ENCODE results near the gene IL1RAPL1.

DNA sequence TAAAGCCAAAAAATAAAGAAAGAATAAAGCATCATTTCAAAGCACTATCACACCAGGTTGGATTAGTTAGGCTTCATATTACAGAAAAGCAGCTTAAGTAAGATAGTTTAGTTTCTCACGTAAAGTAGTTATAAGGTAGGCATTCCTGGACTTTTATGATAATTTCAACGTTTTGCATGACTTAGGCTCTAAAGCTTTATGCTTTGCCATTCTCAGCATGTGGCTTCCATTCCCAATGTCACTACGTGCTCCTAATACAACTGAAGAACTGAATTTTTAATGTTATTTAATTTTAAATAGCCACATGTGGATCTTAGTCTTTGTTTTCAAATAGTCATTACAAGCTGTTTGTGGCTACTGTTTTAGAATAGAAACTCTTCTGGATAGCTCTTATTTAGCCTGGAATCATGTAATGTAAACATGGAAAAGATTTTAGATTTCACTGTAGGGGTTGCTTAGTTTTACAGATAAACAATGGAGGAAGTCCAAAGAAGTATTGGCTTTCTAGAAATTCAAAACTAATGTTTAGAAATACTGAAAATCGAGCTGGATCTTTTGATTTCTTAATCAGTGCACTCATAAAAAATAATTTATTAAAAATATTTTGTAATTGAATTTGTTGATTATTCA, 710.0 kb downstream of the IL1RAPL1 start:
- TF ChIP-seq, protein P1, sequence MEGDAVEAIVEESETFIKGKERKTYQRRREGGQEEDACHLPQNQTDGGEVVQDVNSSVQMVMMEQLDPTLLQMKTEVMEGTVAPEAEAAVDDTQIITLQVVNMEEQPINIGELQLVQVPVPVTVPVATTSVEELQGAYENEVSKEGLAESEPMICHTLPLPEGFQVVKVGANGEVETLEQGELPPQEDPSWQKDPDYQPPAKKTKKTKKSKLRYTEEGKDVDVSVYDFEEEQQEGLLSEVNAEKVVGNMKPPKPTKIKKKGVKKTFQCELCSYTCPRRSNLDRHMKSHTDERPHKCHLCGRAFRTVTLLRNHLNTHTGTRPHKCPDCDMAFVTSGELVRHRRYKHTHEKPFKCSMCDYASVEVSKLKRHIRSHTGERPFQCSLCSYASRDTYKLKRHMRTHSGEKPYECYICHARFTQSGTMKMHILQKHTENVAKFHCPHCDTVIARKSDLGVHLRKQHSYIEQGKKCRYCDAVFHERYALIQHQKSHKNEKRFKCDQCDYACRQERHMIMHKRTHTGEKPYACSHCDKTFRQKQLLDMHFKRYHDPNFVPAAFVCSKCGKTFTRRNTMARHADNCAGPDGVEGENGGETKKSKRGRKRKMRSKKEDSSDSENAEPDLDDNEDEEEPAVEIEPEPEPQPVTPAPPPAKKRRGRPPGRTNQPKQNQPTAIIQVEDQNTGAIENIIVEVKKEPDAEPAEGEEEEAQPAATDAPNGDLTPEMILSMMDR (IDR thresholded peaks at IDR 0.05; ENCODE audit: extremely low read depth in 1 of 2, insufficient read depth in 1 of 2, low read depth in 1 of 2, low read length in 2 of 2), result no peak
- TF ChIP-seq EZH2 (IDR thresholded peaks at IDR 0.05; ENCODE audit: borderline replicate concordance, low read depth, low read length, severe bottlenecking) (no peak), POLR2A (IDR thresholded peaks at IDR 0.05; ENCODE audit: low read depth, low read length) (no peak)

Measured in endothelial cell of umbilical vein (primary cell).